Neural crest cell (in vitro differentiated cells): ENCODE results near the gene RDH11. TPM values are rescaled to one million over a fixed set of nuclear protein-coding genes. Genes with fewer than 3 reads are reported as not detected.
"Not testable (repeated sequence)": the region's sequence is repeated elsewhere in the genome, so short reads cannot be mapped to it uniquely, and the experiment has no call there.

Experiments
- DNase-seq: peaks from one replicate; pipeline ENCODE4 v3.0.0; 2021; ENCODE audit warnings: low read depth, mixed read lengths, low spot score
- H3K27ac Mint-ChIP-seq: one replicate; pipeline ENCODE4 v1.8.0; 2021; ENCODE audit warnings: mild to moderate bottlenecking, mixed read lengths; ENCODE audit not compliant: unreplicated experiment
- H3K27me3 Mint-ChIP-seq: 2 replicates; pipeline ENCODE4 v1.8.0; 2021; ENCODE audit warnings: low read depth, mild to moderate bottlenecking, mixed read lengths
- H3K36me3 Mint-ChIP-seq: 2 replicates; pipeline ENCODE4 v1.8.0; 2021; ENCODE audit warnings: low read depth, mild to moderate bottlenecking, mixed read lengths
- H3K4me1 Mint-ChIP-seq: 2 replicates; pipeline ENCODE4 v1.8.0; 2021; ENCODE audit warnings: mixed read lengths
- H3K4me3 Mint-ChIP-seq: one replicate; pipeline ENCODE4 v1.8.0; 2021; ENCODE audit warnings: mild to moderate bottlenecking, mixed read lengths
- H3K9me3 Mint-ChIP-seq: 2 replicates; pipeline ENCODE4 v1.8.0; 2021; ENCODE audit warnings: mixed read lengths
- total RNA-seq: library from RNA; stranded (reverse); gene quantifications from 2 replicates; pipeline ENCODE4 v1.2.1, GENCODE V29; 2021
- TF ChIP-seq, protein P1 (sequence below): fragments of 200-600 bp; sonication (generic); conservative IDR thresholded peaks from 2 replicates; pipeline ENCODE4 v1.5.0; 2021; ENCODE audit warnings: antibody characterized with exemption, mild to moderate bottlenecking

The RDH11 gene
- total RNA-seq, 1 donor from 2014 or later: 79.9 TPM

- H3K4me1 Mint-ChIP-seq: no peaks in the 10 kb centered on the region
- DNase-seq: no peak
- H3K4me3 Mint-ChIP-seq: no peak overlapping the region
- no peaks in the 10 kb centered on the region for H3K36me3 Mint-ChIP-seq
- peaks cover 22% of the 10 kb centered on the region for H3K27me3 Mint-ChIP-seq
- TF ChIP-seq, protein P1, sequence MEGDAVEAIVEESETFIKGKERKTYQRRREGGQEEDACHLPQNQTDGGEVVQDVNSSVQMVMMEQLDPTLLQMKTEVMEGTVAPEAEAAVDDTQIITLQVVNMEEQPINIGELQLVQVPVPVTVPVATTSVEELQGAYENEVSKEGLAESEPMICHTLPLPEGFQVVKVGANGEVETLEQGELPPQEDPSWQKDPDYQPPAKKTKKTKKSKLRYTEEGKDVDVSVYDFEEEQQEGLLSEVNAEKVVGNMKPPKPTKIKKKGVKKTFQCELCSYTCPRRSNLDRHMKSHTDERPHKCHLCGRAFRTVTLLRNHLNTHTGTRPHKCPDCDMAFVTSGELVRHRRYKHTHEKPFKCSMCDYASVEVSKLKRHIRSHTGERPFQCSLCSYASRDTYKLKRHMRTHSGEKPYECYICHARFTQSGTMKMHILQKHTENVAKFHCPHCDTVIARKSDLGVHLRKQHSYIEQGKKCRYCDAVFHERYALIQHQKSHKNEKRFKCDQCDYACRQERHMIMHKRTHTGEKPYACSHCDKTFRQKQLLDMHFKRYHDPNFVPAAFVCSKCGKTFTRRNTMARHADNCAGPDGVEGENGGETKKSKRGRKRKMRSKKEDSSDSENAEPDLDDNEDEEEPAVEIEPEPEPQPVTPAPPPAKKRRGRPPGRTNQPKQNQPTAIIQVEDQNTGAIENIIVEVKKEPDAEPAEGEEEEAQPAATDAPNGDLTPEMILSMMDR: no peak
- no peaks in the 10 kb centered on the region for H3K9me3 Mint-ChIP-seq
- H3K27ac Mint-ChIP-seq: no peak overlapping the region
Observed at GRCh38 chr14:67718265-67718664, 22.7 kb upstream of the RDH11 start.

DNA sequence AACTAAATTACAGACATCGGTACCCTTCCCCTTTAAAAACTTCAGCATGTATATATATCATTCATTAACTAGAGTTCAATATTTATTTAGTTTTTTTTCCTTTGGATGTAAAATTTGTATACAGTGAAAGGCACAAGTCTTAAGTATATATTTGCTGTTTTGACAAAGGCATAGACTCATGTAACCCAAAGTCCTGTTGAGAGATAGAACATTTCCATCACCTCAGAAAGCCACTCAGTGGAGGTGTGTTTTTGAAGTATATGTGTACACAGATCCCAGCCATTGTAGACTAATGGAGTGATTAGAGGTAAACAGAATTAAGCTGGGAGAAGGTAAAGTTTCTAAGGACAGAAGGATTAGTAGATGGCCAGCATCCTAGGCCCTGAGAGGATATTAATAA is 21.5 kb upstream of the RDH11 start:
- Mint-ChIP-seq H3K9me3 (no peaks in the 10 kb centered on the region), H3K27me3 (peaks cover 13% of the 10 kb centered on the region), H3K27ac (no peak overlapping the region), H3K4me1 (no peaks in the 10 kb centered on the region), H3K4me3 (no peak overlapping the region), H3K36me3 (no peaks in the 10 kb centered on the region)
- TF ChIP-seq, protein P1: no peak
- no peak for DNase-seq

DNA sequence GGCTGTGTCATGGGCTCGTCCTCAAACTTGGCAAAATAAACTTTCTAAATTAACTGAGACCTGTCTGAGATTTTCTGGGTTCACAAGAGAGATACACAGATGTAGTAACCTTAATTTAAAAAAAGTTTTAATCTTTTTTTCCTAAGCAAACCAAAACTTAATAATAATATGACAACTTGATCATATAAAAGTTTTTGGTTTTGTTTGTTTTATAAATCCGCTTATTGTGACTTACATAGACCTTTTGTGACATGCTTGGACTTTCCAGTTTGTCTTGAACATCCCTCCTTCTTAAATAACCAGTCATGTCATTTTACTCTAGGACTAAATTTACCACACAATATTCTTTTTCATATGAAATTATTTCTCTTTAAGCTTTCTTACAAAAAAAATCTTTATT is 14.6 kb upstream of the RDH11 start:
- Mint-ChIP-seq H3K4me3 (no peak overlapping the region), H3K27me3 (no peaks in the 10 kb centered on the region), H3K9me3 (peaks cover 8% of the 10 kb centered on the region), H3K4me1 (peaks cover 1% of the 10 kb centered on the region), H3K27ac (no peak overlapping the region), H3K36me3 (peaks cover 3% of the 10 kb centered on the region)
- TF ChIP-seq, protein P1: no peak
- DNase-seq: no peak

- H3K27ac Mint-ChIP-seq, H3K4me1 Mint-ChIP-seq, H3K4me3 Mint-ChIP-seq, H3K27me3 Mint-ChIP-seq, DNase-seq, H3K36me3 Mint-ChIP-seq, H3K9me3 Mint-ChIP-seq: not testable (repeated sequence)
Observed at GRCh38 chr14:67709796-67710195, 14.2 kb upstream of the RDH11 start.

DNA sequence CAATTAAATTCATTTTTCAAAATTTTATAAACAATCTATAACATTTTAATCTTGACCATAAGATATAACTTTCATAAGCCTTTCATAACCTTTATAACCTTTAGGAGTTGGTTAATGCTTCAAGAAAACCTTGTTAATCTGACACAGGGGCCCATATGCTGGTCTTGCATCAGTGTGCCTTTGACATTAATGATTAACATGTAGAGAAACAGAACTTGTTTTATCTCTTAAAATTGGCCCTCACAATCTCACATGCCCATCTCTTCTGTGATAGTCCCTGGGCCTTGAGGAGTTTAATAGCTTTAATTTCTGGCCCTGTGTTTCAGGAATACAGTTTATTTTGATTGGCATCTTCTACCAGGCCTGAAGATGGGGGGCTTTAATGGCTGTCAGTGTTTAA is 13.8 kb upstream of the RDH11 start:
- not testable (repeated sequence) for H3K9me3 Mint-ChIP-seq, H3K4me1 Mint-ChIP-seq, H3K27me3 Mint-ChIP-seq, DNase-seq, H3K36me3 Mint-ChIP-seq, H3K4me3 Mint-ChIP-seq, H3K27ac Mint-ChIP-seq

GRCh38 chr14:67705211-67705610 is 9.6 kb upstream of the RDH11 start:
- Mint-ChIP-seq H3K27me3 (no peaks in the 10 kb centered on the region), H3K27ac (no peak overlapping the region), H3K4me1 (peaks cover 14% of the 10 kb centered on the region), H3K36me3 (no peaks in the 10 kb centered on the region), H3K4me3 (no peak overlapping the region), H3K9me3 (peaks cover 5% of the 10 kb centered on the region)
- no peak for DNase-seq
- TF ChIP-seq, protein P1: no peak
